GM19468 (cell line): ENCODE results near the gene F2R.
"Not testable (repeated sequence)": the region's sequence is repeated elsewhere in the genome, so short reads cannot be mapped to it uniquely, and the experiment has no call there.

Source experiments
- ATAC-seq: cut with Tn5 transposase; IDR thresholded peaks from one replicate; pipeline ENCODE4 v1.9.1; 2021; ENCODE audit warnings: mild to moderate bottlenecking, moderate library complexity, moderate number of reproducible peaks; ENCODE audit not compliant: unreplicated experiment; ENCODE audit errors: extremely low read depth

Gene F2R

GRCh38 chr5:76715736-76716455, at the start of gene F2R:
Gene F2R, plus strand, starts transcription at chr5:76716126. Its CDS starts 182 bp downstream, at chr5:76716308.
- ATAC-seq = no peak

- no peak for ATAC-seq
Observed at GRCh38 chr5:76667495-76667894, 48.4 kb upstream of the F2R start.

GRCh38 chr5:76669245-76669644, 46.7 kb upstream of the F2R start:
- no peak for ATAC-seq

GRCh38 chr5:76670508-76670907, 45.4 kb upstream of the F2R start:
- ATAC-seq = no peak

GRCh38 chr5:76672242-76672641, 43.7 kb upstream of the F2R start:
- no peak for ATAC-seq

GRCh38 chr5:76673125-76673524, 42.8 kb upstream of the F2R start:
- ATAC-seq = no peak

GRCh38 chr5:76674330-76675066, 41.4 kb upstream of the F2R start:
- no peak for ATAC-seq

- no peak for ATAC-seq
Observed at GRCh38 chr5:76675364-76675763, 40.6 kb upstream of the F2R start.

- ATAC-seq = no peak
Observed at GRCh38 chr5:76677849-76678472, 38.0 kb upstream of the F2R start.

- ATAC-seq = no peak
Observed at GRCh38 chr5:76679231-76679630, 36.7 kb upstream of the F2R start.

- not testable (repeated sequence) for ATAC-seq
Observed at GRCh38 chr5:76680826-76681225, 35.1 kb upstream of the F2R start.

GRCh38 chr5:76681287-76681686, 34.6 kb upstream of the F2R start:
- no peak for ATAC-seq

GRCh38 chr5:76682387-76682786, 33.5 kb upstream of the F2R start:
- no peak for ATAC-seq

GRCh38 chr5:76683816-76684731, 31.9 kb upstream of the F2R start:
- no peak for ATAC-seq

- no peak for ATAC-seq
Observed at GRCh38 chr5:76684756-76685519, 31.0 kb upstream of the F2R start.

GRCh38 chr5:76685704-76686103, 30.2 kb upstream of the F2R start:
- no peak for ATAC-seq

- no peak for ATAC-seq
Observed at GRCh38 chr5:76688212-76688611, 27.7 kb upstream of the F2R start.

GRCh38 chr5:76688836-76689235, 27.1 kb upstream of the F2R start:
- ATAC-seq = no peak

GRCh38 chr5:76689321-76690036, 26.4 kb upstream of the F2R start:
- ATAC-seq = no peak
